IPS-20b (cell line): ENCODE results near the gene FES.
A peak's percentile ranks its signal among the peaks of the same experiment; 100 is the strongest.

ENCODE experiments used
- H3K27ac ChIP-seq: one replicate; pipeline ENCODE4 v1.5.1; 2013; ENCODE audit warnings: low read length
- H3K27me3 ChIP-seq: 2 replicates; pipeline ENCODE4 v1.6.1; 2013; ENCODE audit warnings: mild to moderate bottlenecking, low read length, inconsistent platforms; ENCODE audit not compliant: insufficient read depth
- H3K36me3 ChIP-seq: 2 replicates; pipeline ENCODE4 v1.6.1; 2013; ENCODE audit warnings: low read depth, mild to moderate bottlenecking, inconsistent platforms, low read length, moderate library complexity; ENCODE audit not compliant: insufficient read depth
- H3K4me1 ChIP-seq: 2 replicates; pipeline ENCODE4 v1.6.1; 2013; ENCODE audit warnings: mild to moderate bottlenecking, control low read depth, inconsistent platforms, low read length, moderate library complexity; ENCODE audit not compliant: insufficient read depth
- H3K4me3 ChIP-seq: 2 replicates; pipeline ENCODE4 v1.5.1; 2013; ENCODE audit warnings: mild to moderate bottlenecking, low read length, inconsistent platforms
- H3K9ac ChIP-seq: 2 replicates; pipeline ENCODE4 v1.6.1; 2013; ENCODE audit warnings: low read depth, mild to moderate bottlenecking, inconsistent platforms, low read length, moderate library complexity
- H3K9me3 ChIP-seq: 2 replicates; pipeline ENCODE4 v1.6.1; 2013; ENCODE audit warnings: mild to moderate bottlenecking, low read depth, low read length, inconsistent platforms; ENCODE audit not compliant: insufficient read depth

FES gene

GRCh38 chr15:90879730-90880366 lies 4.5 kb upstream of the FES start:
- no peaks in the 10 kb centered on the region for H3K9me3 ChIP-seq
- H3K36me3 ChIP-seq: peaks cover 38% of the 10 kb centered on the region
- no peaks in the 10 kb centered on the region for H3K27me3 ChIP-seq
- no peak overlapping the region for H3K9ac ChIP-seq
- H3K27ac ChIP-seq: no peak overlapping the region
- no peak overlapping the region for H3K4me3 ChIP-seq
- peaks cover 9% of the 10 kb centered on the region; the same call in 1 of the 2 replicates for H3K4me1 ChIP-seq

- H3K27ac ChIP-seq: no peak overlapping the region
- no peaks in the 10 kb centered on the region for H3K9me3 ChIP-seq
- peaks cover 38% of the 10 kb centered on the region for H3K36me3 ChIP-seq
- H3K9ac ChIP-seq: no peak overlapping the region
- peaks cover 14% of the 10 kb centered on the region; the same call in 1 of the 2 replicates for H3K4me1 ChIP-seq
- H3K27me3 ChIP-seq: no peaks in the 10 kb centered on the region
- no peak overlapping the region for H3K4me3 ChIP-seq
Measured at GRCh38 chr15:90880381-90881145, 3.7 kb upstream of the FES start.

DNA sequence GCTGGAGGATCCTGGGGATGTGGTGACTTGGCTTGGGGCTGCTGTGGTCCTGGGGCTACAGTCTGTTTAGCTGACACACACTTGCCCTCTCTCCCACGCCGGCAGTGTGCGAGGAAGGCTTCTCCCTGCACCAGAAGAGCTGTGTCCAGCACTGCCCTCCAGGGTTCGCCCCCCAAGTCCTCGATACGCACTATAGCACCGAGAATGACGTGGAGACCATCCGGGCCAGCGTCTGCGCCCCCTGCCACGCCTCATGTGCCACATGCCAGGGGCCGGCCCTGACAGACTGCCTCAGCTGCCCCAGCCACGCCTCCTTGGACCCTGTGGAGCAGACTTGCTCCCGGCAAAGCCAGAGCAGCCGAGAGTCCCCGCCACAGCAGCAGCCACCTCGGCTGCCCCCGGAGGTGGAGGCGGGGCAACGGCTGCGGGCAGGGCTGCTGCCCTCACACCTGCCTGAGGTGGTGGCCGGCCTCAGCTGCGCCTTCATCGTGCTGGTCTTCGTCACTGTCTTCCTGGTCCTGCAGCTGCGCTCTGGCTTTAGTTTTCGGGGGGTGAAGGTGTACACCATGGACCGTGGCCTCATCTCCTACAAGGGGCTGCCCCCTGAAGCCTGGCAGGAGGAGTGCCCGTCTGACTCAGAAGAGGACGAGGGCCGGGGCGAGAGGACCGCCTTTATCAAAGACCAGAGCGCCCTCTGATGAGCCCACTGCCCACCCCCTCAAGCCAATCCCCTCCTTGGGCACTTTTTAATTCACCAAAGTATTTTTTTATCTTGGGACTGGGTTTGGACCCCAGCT lies 2.9 kb upstream of the FES start:
- Histone ChIP-seq H3K4me3 (no peak overlapping the region), H3K4me1 (peaks cover 17% of the 10 kb centered on the region; the same call in 1 of the 2 replicates), H3K36me3 (peaks cover 38% of the 10 kb centered on the region), H3K9me3 (no peaks in the 10 kb centered on the region), H3K27ac (no peak overlapping the region), H3K27me3 (no peaks in the 10 kb centered on the region), H3K9ac (no peak overlapping the region)

DNA sequence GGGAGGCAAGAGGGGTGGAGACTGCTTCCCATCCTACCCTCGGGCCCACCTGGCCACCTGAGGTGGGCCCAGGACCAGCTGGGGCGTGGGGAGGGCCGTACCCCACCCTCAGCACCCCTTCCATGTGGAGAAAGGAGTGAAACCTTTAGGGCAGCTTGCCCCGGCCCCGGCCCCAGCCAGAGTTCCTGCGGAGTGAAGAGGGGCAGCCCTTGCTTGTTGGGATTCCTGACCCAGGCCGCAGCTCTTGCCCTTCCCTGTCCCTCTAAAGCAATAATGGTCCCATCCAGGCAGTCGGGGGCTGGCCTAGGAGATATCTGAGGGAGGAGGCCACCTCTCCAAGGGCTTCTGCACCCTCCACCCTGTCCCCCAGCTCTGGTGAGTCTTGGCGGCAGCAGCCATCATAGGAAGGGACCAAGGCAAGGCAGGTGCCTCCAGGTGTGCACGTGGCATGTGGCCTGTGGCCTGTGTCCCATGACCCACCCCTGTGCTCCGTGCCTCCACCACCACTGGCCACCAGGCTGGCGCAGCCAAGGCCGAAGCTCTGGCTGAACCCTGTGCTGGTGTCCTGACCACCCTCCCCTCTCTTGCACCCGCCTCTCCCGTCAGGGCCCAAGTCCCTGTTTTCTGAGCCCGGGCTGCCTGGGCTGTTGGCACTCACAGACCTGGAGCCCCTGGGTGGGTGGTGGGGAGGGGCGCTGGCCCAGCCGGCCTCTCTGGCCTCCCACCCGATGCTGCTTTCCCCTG lies 2.2 kb upstream of the FES start:
- Histone ChIP-seq H3K9ac (no peak overlapping the region), H3K27ac (no peak overlapping the region), H3K4me3 (no peak overlapping the region), H3K27me3 (no peaks in the 10 kb centered on the region), H3K36me3 (peaks cover 32% of the 10 kb centered on the region), H3K9me3 (no peaks in the 10 kb centered on the region), H3K4me1 (peaks cover 17% of the 10 kb centered on the region; the same call in 1 of the 2 replicates)

- no peak overlapping the region for H3K4me3 ChIP-seq
- peaks cover 17% of the 10 kb centered on the region; the same call in 1 of the 2 replicates for H3K4me1 ChIP-seq
- H3K36me3 ChIP-seq: peaks cover 28% of the 10 kb centered on the region
- H3K27me3 ChIP-seq: no peaks in the 10 kb centered on the region
- H3K9ac ChIP-seq: peak overlapping the region; percentile 77; the same call in 1 of the 2 replicates
- no peaks in the 10 kb centered on the region for H3K9me3 ChIP-seq
- no peak overlapping the region for H3K27ac ChIP-seq
Measured at GRCh38 chr15:90882781-90883525, 1.4 kb upstream of the FES start.

- H3K4me1 ChIP-seq: peaks cover 17% of the 10 kb centered on the region; the same call in 1 of the 2 replicates
- peak overlapping the region; percentile 77; the same call in 1 of the 2 replicates for H3K9ac ChIP-seq
- H3K27ac ChIP-seq: no peak overlapping the region
- no peaks in the 10 kb centered on the region for H3K27me3 ChIP-seq
- peak overlapping the region; percentile 55 for H3K4me3 ChIP-seq
- H3K9me3 ChIP-seq: no peaks in the 10 kb centered on the region
- H3K36me3 ChIP-seq: peaks cover 24% of the 10 kb centered on the region
Measured at GRCh38 chr15:90883526-90883975, 753 bp upstream of the FES start.

- Histone ChIP-seq H3K27ac (no peak overlapping the region), H3K4me1 (peaks cover 17% of the 10 kb centered on the region; the same call in 1 of the 2 replicates), H3K9ac (peak overlapping the region; percentile 77), H3K9me3 (no peaks in the 10 kb centered on the region), H3K27me3 (no peaks in the 10 kb centered on the region), H3K4me3 (peak overlapping the region; percentile 55; the same call in 1 of the 2 replicates), H3K36me3 (peaks cover 11% of the 10 kb centered on the region; the same call in 1 of the 2 replicates)
Measured at GRCh38 chr15:90884719-90885431, 571 bp downstream of the FES start.

GRCh38 chr15:90885432-90886290 lies 1.4 kb downstream of the FES start:
- no peak overlapping the region; the same call in 1 of the 2 replicates for H3K9ac ChIP-seq
- no peak overlapping the region for H3K27ac ChIP-seq
- H3K4me3 ChIP-seq: no peak overlapping the region
- H3K36me3 ChIP-seq: 0 out of 2 replicates have a peak, but pooled peaks cover 3% of the 10 kb centered on the region
- H3K9me3 ChIP-seq: no peaks in the 10 kb centered on the region
- peaks cover 17% of the 10 kb centered on the region; the same call in 1 of the 2 replicates for H3K4me1 ChIP-seq
- H3K27me3 ChIP-seq: no peaks in the 10 kb centered on the region

- H3K36me3 ChIP-seq: no peaks in the 10 kb centered on the region
- peaks cover 17% of the 10 kb centered on the region; the same call in 1 of the 2 replicates for H3K4me1 ChIP-seq
- no peak overlapping the region for H3K9ac ChIP-seq
- no peak overlapping the region for H3K4me3 ChIP-seq
- no peak overlapping the region for H3K27ac ChIP-seq
- no peaks in the 10 kb centered on the region for H3K27me3 ChIP-seq
- no peaks in the 10 kb centered on the region for H3K9me3 ChIP-seq
Measured at GRCh38 chr15:90886291-90886614, 1.9 kb downstream of the FES start.
